Measurements from ENCODE around the gene RNF34. TPM values are rescaled to one million over a fixed set of nuclear protein-coding genes. Genes with fewer than 3 reads are reported as not detected.

Gene RNF34
- total and polyA plus RNA-seq, 10 donors: 20.8 to 62.6 (median 52.0) TPM

GRCh38 chr12:121405211-121405610 is 5.3 kb downstream of the RNF34 start:
- no peak for DNase-seq

GRCh38 chr12:121413917-121414316 is 14.0 kb downstream of the RNF34 start:
- Histone ChIP-seq H3K9me3 (no peaks in the 10 kb centered on the region), H3K36me3 (peaks cover 6 to 74% (median 37%) of the 10 kb centered on the region in 6 donors), H3K27ac (no peak overlapping the region), H3K4me3 (no peak overlapping the region), H3K27me3 (replicated peaks in 1 of 7) (no peaks in the 10 kb centered on the region), H3K4me1 (peaks cover 0 to 19% (median 0%) of the 10 kb centered on the region in 6 donors)
- no peak for TF ChIP-seq POLR2A (IDR thresholded peaks at IDR 0.05)
- no peak for TF ChIP-seq POLR2AphosphoS5 (IDR thresholded peaks at IDR 0.05)
- TF ChIP-seq CTCF (IDR thresholded peaks at IDR 0.05 in 8 of 11, conservative IDR thresholded peaks at IDR 0.05 in 3 of 11): no peak
- WGBS, 5 donors: 88 to 100% (median 97%) methylated on average over 1 of the region's 1 CpG
- DNase-seq: no peak
- intact Hi-C loops (cut with DNase I; ENCODE audit: low total_unique reads): no loop called here

More at GRCh38 chr12:121405211-121405610, 5.3 kb downstream of the RNF34 start:
- Histone ChIP-seq H3K27me3 (replicated peaks in 1 of 7) (no peaks in the 10 kb centered on the region), H3K4me1 (peaks cover 15 to 49% (median 25%) of the 10 kb centered on the region in 6 donors), H3K27ac (no peak overlapping the region), H3K4me3 (no peak overlapping the region), H3K9me3 (no peaks in the 10 kb centered on the region), H3K36me3 (peaks cover 0 to 75% (median 31%) of the 10 kb centered on the region in 6 donors)
- WGBS, 5 donors: 84 to 100% (median 100%) methylated on average over 2 of the region's 2 CpGs
- TF ChIP-seq POLR2A (IDR thresholded peaks at IDR 0.05): no peak
- TF ChIP-seq CTCF (IDR thresholded peaks at IDR 0.05 in 8 of 11, conservative IDR thresholded peaks at IDR 0.05 in 3 of 11): no peak
- TF ChIP-seq POLR2AphosphoS5 (IDR thresholded peaks at IDR 0.05): no peak
- intact Hi-C loops (cut with DNase I; ENCODE audit: low total_unique reads): no loop called here

- H3K36me3 ChIP-seq: peaks cover 6 to 91% (median 72%) of the 10 kb centered on the region in 6 donors
These were observed 17.9 kb downstream of the RNF34 start for GRCh38 chr12:121417847-121418246.

GRCh38 chr12:121420109-121420508 is 20.2 kb downstream of the RNF34 start:
- Histone ChIP-seq H3K36me3 (peaks cover 6 to 100% (median 85%) of the 10 kb centered on the region in 6 donors), H3K4me3 (no peak overlapping the region), H3K9me3 (peaks cover 0 to 6% (median 0%) of the 10 kb centered on the region in 8 donors), H3K27me3 (replicated peaks in 1 of 7) (no peaks in the 10 kb centered on the region), H3K27ac (no peak overlapping the region), H3K4me1 (peaks cover 0 to 18% (median 3%) of the 10 kb centered on the region in 6 donors)
- 83 to 94% (median 91%) methylated on average over 6 of the region's 6 CpGs for WGBS, 5 donors
- intact Hi-C loops (cut with DNase I; ENCODE audit: low total_unique reads): no loop called here
- DNase-seq: no peak
- no peak for TF ChIP-seq POLR2AphosphoS5 (IDR thresholded peaks at IDR 0.05)

More at GRCh38 chr12:121417847-121418246, 17.9 kb downstream of the RNF34 start:
- Histone ChIP-seq H3K27ac (no peak overlapping the region), H3K4me1 (peaks cover 0 to 9% (median 0%) of the 10 kb centered on the region in 6 donors), H3K4me3 (no peak overlapping the region), H3K9me3 (no peaks in the 10 kb centered on the region), H3K27me3 (replicated peaks in 1 of 7) (no peaks in the 10 kb centered on the region)
- DNase-seq: no peak
- TF ChIP-seq POLR2A (IDR thresholded peaks at IDR 0.05): no peak
- TF ChIP-seq CTCF (IDR thresholded peaks at IDR 0.05 in 8 of 11, conservative IDR thresholded peaks at IDR 0.05 in 3 of 11): no peak
- no peak for TF ChIP-seq POLR2AphosphoS5 (IDR thresholded peaks at IDR 0.05)
- intact Hi-C loops (cut with DNase I; ENCODE audit: low total_unique reads): no loop called here
- 95 to 97% (median 96%) methylated on average over 6 of the region's 6 CpGs for WGBS, 5 donors

Data from spleen (tissue), 11 donors.